H9 (cell line): ENCODE data around the gene MAJIN. TPM values are rescaled to one million over a fixed set of nuclear protein-coding genes. Genes with fewer than 3 reads are reported as not detected.

Experiments used
- DNase-seq: peaks from one replicate; pipeline ENCODE4 v3.0.0-alpha.2; 2017
- H2AFZ ChIP-seq: one replicate; pipeline ENCODE4 v1.6.1; 2013; ENCODE audit warnings: mild to moderate bottlenecking, low read length, control low read depth, moderate library complexity
- H2AK5ac ChIP-seq: 2 replicates; pipeline ENCODE4 v1.6.1; 2013; ENCODE audit warnings: low read length, control low read depth, mixed read lengths; ENCODE audit not compliant: insufficient read length
- H2BK120ac ChIP-seq: one replicate; pipeline ENCODE4 v1.6.1; 2013; ENCODE audit warnings: low read depth, mild to moderate bottlenecking, low read length, control low read depth, inconsistent platforms; ENCODE audit not compliant: poor library complexity, severe bottlenecking
- H2BK12ac ChIP-seq: 2 replicates; pipeline ENCODE4 v1.6.1; 2013; ENCODE audit warnings: low read length, control low read depth, mixed read lengths, low read depth; ENCODE audit not compliant: insufficient read length
- H2BK15ac ChIP-seq: 2 replicates; pipeline ENCODE4 v1.6.1; 2013; ENCODE audit warnings: low read depth, low read length, control low read depth
- H2BK20ac ChIP-seq: one replicate; pipeline ENCODE4 v1.6.1; 2013; ENCODE audit warnings: low read depth, mild to moderate bottlenecking, low read length, control low read depth, inconsistent platforms; ENCODE audit not compliant: poor library complexity, severe bottlenecking
- H2BK5ac ChIP-seq: 2 replicates; pipeline ENCODE4 v1.6.1; 2013; ENCODE audit warnings: low read length, control low read depth, mixed read lengths; ENCODE audit not compliant: insufficient read length
- H3K14ac ChIP-seq: 2 replicates; pipeline ENCODE4 v1.6.1; 2013; ENCODE audit warnings: low read length, control low read depth; ENCODE audit not compliant: insufficient read depth
- H3K18ac ChIP-seq: 2 replicates; pipeline ENCODE4 v1.6.1; 2013; ENCODE audit warnings: low read depth, mild to moderate bottlenecking, mixed read lengths, low read length, control low read depth; ENCODE audit not compliant: insufficient read length
- H3K23ac ChIP-seq: 2 replicates; pipeline ENCODE4 v1.6.1; 2013; ENCODE audit warnings: low read length, control low read depth, mixed read lengths, low read depth; ENCODE audit not compliant: insufficient read length
- H3K23me2 ChIP-seq: 2 replicates; pipeline ENCODE4 v1.6.1; 2013; ENCODE audit warnings: low read depth, mild to moderate bottlenecking, mixed read lengths, low read length, control low read depth; ENCODE audit not compliant: insufficient read length, poor library complexity, severe bottlenecking
- H3K27ac ChIP-seq: 2 replicates; pipeline ENCODE4 v1.5.1; 2013; ENCODE audit warnings: low read length, control low read depth, mixed read lengths, low read depth; ENCODE audit not compliant: insufficient read length
- H3K27me3 ChIP-seq: 2 replicates; pipeline ENCODE4 v1.6.1; 2013; ENCODE audit warnings: low read length, control low read depth, inconsistent platforms; ENCODE audit not compliant: insufficient read depth
- H3K4ac ChIP-seq: 2 replicates; pipeline ENCODE4 v1.6.1; 2013; ENCODE audit warnings: low read depth, mild to moderate bottlenecking, control low read depth, inconsistent platforms, low read length, moderate library complexity
- H3K4me1 ChIP-seq: 2 replicates; pipeline ENCODE4 v1.6.1; 2013; ENCODE audit warnings: low read length, control low read depth, inconsistent platforms; ENCODE audit not compliant: insufficient read depth
- H3K4me2 ChIP-seq: 2 replicates; pipeline ENCODE4 v1.6.1; 2013; ENCODE audit warnings: low read length, control low read depth, mixed read lengths; ENCODE audit not compliant: insufficient read length, insufficient read depth
- H3K56ac ChIP-seq: 2 replicates; pipeline ENCODE4 v1.6.1; 2013; ENCODE audit warnings: low read depth, mild to moderate bottlenecking, mixed read lengths, low read length, control low read depth; ENCODE audit not compliant: insufficient read length
- H3K79me1 ChIP-seq: 2 replicates; pipeline ENCODE4 v1.6.1; 2013; ENCODE audit warnings: low read depth, mild to moderate bottlenecking, moderate library complexity, low read length, control low read depth, inconsistent platforms; ENCODE audit not compliant: insufficient read depth, poor library complexity, severe bottlenecking
- H3K79me2 ChIP-seq: 2 replicates; pipeline ENCODE4 v1.6.1; 2013; ENCODE audit warnings: low read length, control low read depth, inconsistent platforms; ENCODE audit not compliant: insufficient read depth
- H3K9ac ChIP-seq: 2 replicates; pipeline ENCODE4 v1.6.1; 2013; ENCODE audit warnings: low read length, control low read depth, mixed read lengths; ENCODE audit not compliant: insufficient read length; ENCODE audit errors: extremely low read depth
- H3K9me3 ChIP-seq: one replicate; pipeline ENCODE4 v1.6.1; 2013; ENCODE audit warnings: low read depth, low read length, inconsistent platforms; ENCODE audit not compliant: control insufficient read depth
- H3T11ph ChIP-seq: one replicate; pipeline ENCODE4 v1.6.1; 2013; ENCODE audit warnings: mild to moderate bottlenecking, low read length, control low read depth, inconsistent platforms
- H4K20me1 ChIP-seq: one replicate; pipeline ENCODE4 v1.6.1; 2013; ENCODE audit not compliant: control insufficient read depth, insufficient read length, insufficient read depth
- H4K5ac ChIP-seq: 2 replicates; pipeline ENCODE4 v1.6.1; 2013; ENCODE audit warnings: low read depth, mild to moderate bottlenecking, mixed read lengths, low read length, control low read depth; ENCODE audit not compliant: insufficient read length
- H4K8ac ChIP-seq: replicated peaks from 2 replicates; pipeline ENCODE4 v1.6.1; 2013; ENCODE audit warnings: low read length, control low read depth, mixed read lengths, low read depth; ENCODE audit not compliant: insufficient read length
- H4K91ac ChIP-seq: 2 replicates; pipeline ENCODE4 v1.6.1; 2013; ENCODE audit warnings: low read depth, mild to moderate bottlenecking, moderate library complexity, mixed read lengths, low read length, control low read depth; ENCODE audit not compliant: insufficient read length
- H3K27ac Mint-ChIP-seq, 3 experiments: 2 replicates in 2 of 3; 3 replicates in 1 of 3; pipeline ENCODE4 v1.8.0; 2020 to 2021; ENCODE audit warnings: mixed read lengths in 3 of 3, mild to moderate bottlenecking in 1 of 3, moderate library complexity in 1 of 3
- H3K27me3 Mint-ChIP-seq: 2 replicates; pipeline ENCODE4 v1.8.0; 2021; ENCODE audit warnings: low read depth, mild to moderate bottlenecking, moderate library complexity, mixed read lengths
- H3K36me3 Mint-ChIP-seq, 3 experiments: 2 replicates in 2 of 3; 3 replicates in 1 of 3; pipeline ENCODE4 v1.8.0; 2020 to 2021; ENCODE audit warnings: low read depth in 3 of 3, mixed read lengths in 3 of 3; ENCODE audit not compliant: insufficient read depth in 1 of 3
- H3K4me1 Mint-ChIP-seq, 2 experiments: 2 replicates each; pipeline ENCODE4 v1.8.0; 2020; ENCODE audit warnings: mixed read lengths in 2 of 2
- H3K4me3 Mint-ChIP-seq, 2 experiments: 2 replicates in 1 of 2; 3 replicates in 1 of 2; pipeline ENCODE4 v1.8.0; 2020 to 2021; ENCODE audit warnings: mild to moderate bottlenecking in 2 of 2, mixed read lengths in 2 of 2, moderate library complexity in 1 of 2
- H3K9me3 Mint-ChIP-seq, 2 experiments: 2 replicates in 1 of 2; 3 replicates in 1 of 2; pipeline ENCODE4 v1.8.0; 2020; ENCODE audit warnings: mild to moderate bottlenecking in 2 of 2, mixed read lengths in 2 of 2, moderate library complexity in 1 of 2
- WGBS: extraction: QIAGEN DNeasy Blood & Tissue Kit; methylation state at CpG from one replicate; pipeline ENCODE4 v1.1.7; 2013; ENCODE audit warnings: missing lambda C conversion rate, low lambda C conversion rate, mixed read lengths; ENCODE audit not compliant: insufficient read length; ENCODE audit errors: extremely low coverage; 5-methylcytosine and 5-hydroxymethylcytosine counted together
- total RNA-seq: library from RNA; stranded (reverse); gene quantifications from 2 replicates; pipeline ENCODE4 v1.2.1, GENCODE V29; 2021
- TF ChIP-seq, protein P1 (sequence below): fragments of 200-600 bp; sonication (generic); conservative IDR thresholded peaks from 3 replicates; pipeline ENCODE4 v1.8.0; 2021; ENCODE audit warnings: antibody characterized with exemption, mild to moderate bottlenecking

Gene MAJIN
- total RNA-seq, 1 experiment from 2014 or later = not detected

- Histone ChIP-seq H3K79me1 (no peaks in the 10 kb centered on the region), H4K5ac (no peak overlapping the region), H3K4ac (no peak overlapping the region), H2AFZ (no peak overlapping the region), H3K23me2 (peaks cover 4% of the 10 kb centered on the region), H2BK5ac (no peak overlapping the region), H3K56ac (no peak overlapping the region), H3K14ac (no peak overlapping the region), H3K23ac (no peak overlapping the region), H3K9ac (no peak overlapping the region), H3K79me2 (no peaks in the 10 kb centered on the region), H2BK20ac (no peak overlapping the region), H4K8ac (no peak overlapping the region), H3K4me2 (no peak overlapping the region), H4K91ac (no peak overlapping the region), H4K20me1 (no peaks in the 10 kb centered on the region), H3K4me1 (no peaks in the 10 kb centered on the region; the same call in 1 of the 2 replicates), H3K27ac (no peak overlapping the region), H2BK15ac (no peak overlapping the region), H3K27me3 (no peaks in the 10 kb centered on the region), H2AK5ac (no peak overlapping the region), H3K9me3 (no peaks in the 10 kb centered on the region), H3T11ph (no peak overlapping the region), H2BK12ac (no peak overlapping the region), H3K18ac (no peak overlapping the region), H2BK120ac (no peak overlapping the region)
- H3K36me3 Mint-ChIP-seq = peaks cover 0 to 6% (median 0%) of the 10 kb centered on the region in 3 experiments; a peak in 2 of 7 replicates
- H3K27ac Mint-ChIP-seq = peak overlapping the region in 1 of 3 experiments; percentile 89; a peak in 2 of 7 replicates
- TF ChIP-seq, protein P1, sequence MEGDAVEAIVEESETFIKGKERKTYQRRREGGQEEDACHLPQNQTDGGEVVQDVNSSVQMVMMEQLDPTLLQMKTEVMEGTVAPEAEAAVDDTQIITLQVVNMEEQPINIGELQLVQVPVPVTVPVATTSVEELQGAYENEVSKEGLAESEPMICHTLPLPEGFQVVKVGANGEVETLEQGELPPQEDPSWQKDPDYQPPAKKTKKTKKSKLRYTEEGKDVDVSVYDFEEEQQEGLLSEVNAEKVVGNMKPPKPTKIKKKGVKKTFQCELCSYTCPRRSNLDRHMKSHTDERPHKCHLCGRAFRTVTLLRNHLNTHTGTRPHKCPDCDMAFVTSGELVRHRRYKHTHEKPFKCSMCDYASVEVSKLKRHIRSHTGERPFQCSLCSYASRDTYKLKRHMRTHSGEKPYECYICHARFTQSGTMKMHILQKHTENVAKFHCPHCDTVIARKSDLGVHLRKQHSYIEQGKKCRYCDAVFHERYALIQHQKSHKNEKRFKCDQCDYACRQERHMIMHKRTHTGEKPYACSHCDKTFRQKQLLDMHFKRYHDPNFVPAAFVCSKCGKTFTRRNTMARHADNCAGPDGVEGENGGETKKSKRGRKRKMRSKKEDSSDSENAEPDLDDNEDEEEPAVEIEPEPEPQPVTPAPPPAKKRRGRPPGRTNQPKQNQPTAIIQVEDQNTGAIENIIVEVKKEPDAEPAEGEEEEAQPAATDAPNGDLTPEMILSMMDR = no peak
- no peaks in the 10 kb centered on the region for H3K27me3 Mint-ChIP-seq
- H3K4me3 Mint-ChIP-seq = no peak overlapping the region
- H3K9me3 Mint-ChIP-seq = no peaks in the 10 kb centered on the region; a peak in 1 of 5 replicates
- peaks cover 12 to 26% of the 10 kb centered on the region in 2 experiments for H3K4me1 Mint-ChIP-seq
- no peak for DNase-seq
- no CpG with 5 or more reads among the region's 25 CpGs for WGBS
These were observed 80.6 kb downstream of the MAJIN start for GRCh38 chr11:64891215-64891848.
